Psoas muscle (tissue), 8 donors: ENCODE results near the gene SOX13. TPM values are rescaled to one million over a fixed set of nuclear protein-coding genes. Genes with fewer than 3 reads are reported as not detected.
"Not testable (repeated sequence)": the region's sequence is repeated elsewhere in the genome, so short reads cannot be mapped to it uniquely, and the experiment has no call there.

Experiments
- ATAC-seq, 4 donors: fragments of 200-7000 bp; cut with Tn5 transposase; one replicate each; pipeline ENCODE4 v1.9.1; 2020; ENCODE audit warnings: moderate library complexity in 3 of 4, mild to moderate bottlenecking in 2 of 4
- DNase-seq, 2 donors: peaks; one replicate each; pipeline ENCODE4 v3.0.0-alpha.2; 2020
- H3K27ac ChIP-seq: fragments of 200-600 bp; one replicate; pipeline ENCODE4 v1.8.0; 2022
- H3K27me3 ChIP-seq, 3 donors: fragments of 200-600 bp in 1 of 3; one replicate each; pipeline versions ENCODE4 v1.6.1 to v1.8.0; 2013 to 2022; ENCODE audit warnings: low read length in 2 of 3, mild to moderate bottlenecking in 2 of 3, moderate library complexity in 1 of 3; ENCODE audit not compliant: insufficient read depth in 3 of 3
- H3K36me3 ChIP-seq, 2 donors: fragments of 200-600 bp in 1 of 2; one replicate each; pipeline versions ENCODE4 v1.6.1 to v1.8.0; 2013 to 2022; ENCODE audit warnings: low read depth in 1 of 2, mild to moderate bottlenecking in 1 of 2, moderate library complexity in 1 of 2; ENCODE audit not compliant: insufficient read depth in 1 of 2
- H3K4me1 ChIP-seq: fragments of 200-600 bp; one replicate; pipeline ENCODE4 v1.8.0; 2022
- H3K4me3 ChIP-seq: fragments of 200-600 bp; one replicate; pipeline ENCODE4 v1.8.0; 2022; ENCODE audit warnings: mild to moderate bottlenecking
- H3K9me3 ChIP-seq: fragments of 200-600 bp; one replicate; pipeline ENCODE4 v1.8.0; 2022
- CTCF ChIP-seq: fragments of 200-600 bp; IDR thresholded peaks from one replicate; pipeline ENCODE4 v1.8.0; 2022; ENCODE audit warnings: antibody characterized with exemption
- WGBS, 3 donors: extraction: QIAGEN DNeasy Blood & Tissue Kit; methylation state at CpG; one replicate each; pipeline versions ENCODE4 v1.1.6 to v1.1.7; 2013; 5-methylcytosine and 5-hydroxymethylcytosine counted together
- intact Hi-C, 2 donors: fragments of 100-400 bp; cut with DNase I; formaldehyde crosslinking; loops; one replicate each; pipeline versions ENCODE4 v1.11.0 to v1.14.2; 2022
- polyA plus RNA-seq, 3 donors: library from polyadenylated mRNA; stranded (reverse); fragments of 200-250 nt; gene quantifications; one replicate each; pipeline ENCODE4 v1.2.3, GENCODE V29; 2013
- total RNA-seq, 4 donors: library from RNA; stranded (reverse); fragmentation: NEBNext Ultra II Directional in 2 of 4; extraction: Animal tissue kit (Norgen Biotek cat#: 25700) in 2 of 4; gene quantifications; one replicate each; pipeline versions ENCODE4 v1.2.1 to v1.2.4, GENCODE V29; 2021 to 2023
- donor health status: healthy with polysubstance abuse.
- donor health status: DM: no; HTN: no; CAD: no; lungs with moderate emphysema.
- donor health status: Bipolar disorder and iron deficiency.
- donor health status: healthy.
- donor health status: DM: yes; HTN: yes; CAD: no.
- donor health status: DM: no; HTN: no; CAD: no.
- donor health status: DM: no; HTN: no; CAD: no.
- donor health status: DM: yes; HTN: yes; CAD: no.

The SOX13 gene
- total and polyA plus RNA-seq, 7 donors = 5.2 to 19.6 (median 9.4) TPM

- no peaks in the 10 kb centered on the region for H3K36me3 ChIP-seq
- intact Hi-C loops = no loop called here
- no peak overlapping the region for H3K4me3 ChIP-seq
- no peak for ATAC-seq
- H3K27ac ChIP-seq = no peak overlapping the region
- no peaks in the 10 kb centered on the region for H3K9me3 ChIP-seq
- TF ChIP-seq CTCF = no peak
- WGBS, 3 donors = 34 to 49% (median 36%) methylated on average over 6 of the region's 6 CpGs
- H3K4me1 ChIP-seq = peaks cover 65% of the 10 kb centered on the region
- no peak for DNase-seq
- no peaks in the 10 kb centered on the region for H3K27me3 ChIP-seq
Observed at GRCh38 chr1:204094313-204094729, 21.4 kb downstream of the SOX13 start.

GRCh38 chr1:204094856-204095634 is 22.1 kb downstream of the SOX13 start:
- Histone ChIP-seq H3K27ac (no peak overlapping the region), H3K36me3 (no peaks in the 10 kb centered on the region), H3K4me3 (no peak overlapping the region), H3K4me1 (peaks cover 61% of the 10 kb centered on the region), H3K9me3 (no peaks in the 10 kb centered on the region), H3K27me3 (no peaks in the 10 kb centered on the region)
- intact Hi-C loops = no loop called here
- peak in 2 of 4 donors; percentile 26 to 37 for ATAC-seq
- peak in 1 of 2 donors; percentile 44 for DNase-seq
- no peak for TF ChIP-seq CTCF
- WGBS, 3 donors = 68 to 73% (median 72%) methylated on average over 15 of the region's 15 CpGs

GRCh38 chr1:204096931-204097330 is 24.0 kb downstream of the SOX13 start:
- intact Hi-C loops = no loop called here
- no peak overlapping the region for H3K27ac ChIP-seq
- no peaks in the 10 kb centered on the region for H3K9me3 ChIP-seq
- 65 to 69% (median 67%) methylated on average over 3 of the region's 3 CpGs for WGBS, 3 donors
- H3K27me3 ChIP-seq = no peaks in the 10 kb centered on the region
- H3K36me3 ChIP-seq = no peaks in the 10 kb centered on the region
- TF ChIP-seq CTCF = no peak
- no peak overlapping the region for H3K4me3 ChIP-seq
- no peak for ATAC-seq
- DNase-seq = no peak
- H3K4me1 ChIP-seq = peaks cover 52% of the 10 kb centered on the region

- WGBS, 3 donors = 95 to 97% (median 95%) methylated on average over 4 of the region's 4 CpGs
- H3K9me3 ChIP-seq = no peaks in the 10 kb centered on the region
- H3K36me3 ChIP-seq = no peaks in the 10 kb centered on the region
- TF ChIP-seq CTCF = no peak
- intact Hi-C loops = no loop called here
- DNase-seq (no peak), ATAC-seq (no peak)
- H3K4me1 ChIP-seq = peaks cover 51% of the 10 kb centered on the region
- H3K4me3 ChIP-seq = no peak overlapping the region
- no peak overlapping the region for H3K27ac ChIP-seq
- no peaks in the 10 kb centered on the region for H3K27me3 ChIP-seq
Observed at GRCh38 chr1:204098683-204099082, 25.8 kb downstream of the SOX13 start.

- intact Hi-C loops, H3K9me3 ChIP-seq, H3K4me3 ChIP-seq, DNase-seq, ATAC-seq, H3K36me3 ChIP-seq, H3K27ac ChIP-seq, H3K27me3 ChIP-seq: not testable (repeated sequence)
- peaks cover 51% of the 10 kb centered on the region for H3K4me1 ChIP-seq
- 78 to 93% (median 86%) methylated on average over 2 of the region's 2 CpGs for WGBS, 3 donors
Observed at GRCh38 chr1:204099754-204100153, 26.8 kb downstream of the SOX13 start.
